Nucleus accumbens (tissue), 56 donors: ENCODE data around the gene KCNJ6.
"Not testable (repeated sequence)": the region's sequence is repeated elsewhere in the genome, so short reads cannot be mapped to it uniquely, and the experiment has no call there.

Source experiments
- DNase-seq, 56 donors: peaks; one replicate each; lab custom pipeline; 2025; lab: John Stamatoyannopoulos, UW

Gene KCNJ6

GRCh38 chr21:37784591-37785318, 131.5 kb downstream of the KCNJ6 start:
- no peak for DNase-seq

GRCh38 chr21:37783016-37783415, 133.2 kb downstream of the KCNJ6 start:
- DNase-seq: no peak

GRCh38 chr21:37780991-37781983, 135.0 kb downstream of the KCNJ6 start:
- DNase-seq: no peak

- DNase-seq: no peak
Observed at GRCh38 chr21:37771181-37771580, 145.1 kb downstream of the KCNJ6 start.

GRCh38 chr21:37770461-37770860, 145.8 kb downstream of the KCNJ6 start:
- no peak for DNase-seq

GRCh38 chr21:37769656-37770055, 146.6 kb downstream of the KCNJ6 start:
- no peak for DNase-seq

- DNase-seq: no peak
Observed at GRCh38 chr21:37767984-37768383, 148.3 kb downstream of the KCNJ6 start.

GRCh38 chr21:37766129-37766528, 150.1 kb downstream of the KCNJ6 start:
- DNase-seq: no peak

GRCh38 chr21:37765221-37765900, 150.9 kb downstream of the KCNJ6 start:
- DNase-seq: no peak

- no peak for DNase-seq
Observed at GRCh38 chr21:37764691-37765090, 151.6 kb downstream of the KCNJ6 start.

- DNase-seq: no peak
Observed at GRCh38 chr21:37763298-37763697, 153.0 kb downstream of the KCNJ6 start.

- no peak for DNase-seq
Observed at GRCh38 chr21:37762606-37763005, 153.7 kb downstream of the KCNJ6 start.

GRCh38 chr21:37761406-37761805, 154.9 kb downstream of the KCNJ6 start:
- not testable (repeated sequence) for DNase-seq

- DNase-seq: no peak
Observed at GRCh38 chr21:37759777-37760176, 156.5 kb downstream of the KCNJ6 start.

- DNase-seq: no peak
Observed at GRCh38 chr21:37758982-37759381, 157.3 kb downstream of the KCNJ6 start.

- no peak for DNase-seq
Observed at GRCh38 chr21:37757606-37758376, 158.5 kb downstream of the KCNJ6 start.

- no peak for DNase-seq
Observed at GRCh38 chr21:37753122-37753599, 163.1 kb downstream of the KCNJ6 start.

GRCh38 chr21:37751268-37751975, 164.8 kb downstream of the KCNJ6 start:
- DNase-seq: no peak

GRCh38 chr21:37749132-37749531, 167.1 kb downstream of the KCNJ6 start:
- no peak for DNase-seq
